Ectodermal cell (in vitro differentiated cells): Measurements from ENCODE around the gene NUMBL.

Experiments
- H3K27ac ChIP-seq: 2 replicates; pipeline ENCODE4 v1.7.0; 2013; ENCODE audit warnings: mild to moderate bottlenecking, low read depth, low read length; ENCODE audit not compliant: insufficient read depth, poor library complexity, severe bottlenecking
- H3K27me3 ChIP-seq: 2 replicates; pipeline ENCODE4 v1.7.0; 2013; ENCODE audit warnings: mild to moderate bottlenecking, low read length; ENCODE audit not compliant: insufficient read depth, control insufficient read depth, poor library complexity, severe bottlenecking
- H3K36me3 ChIP-seq: one replicate; pipeline ENCODE4 v1.7.0; 2013; ENCODE audit warnings: low read length; ENCODE audit not compliant: control insufficient read depth, insufficient read depth
- H3K4me1 ChIP-seq: one replicate; pipeline ENCODE4 v1.7.0; 2013; ENCODE audit warnings: low read length; ENCODE audit not compliant: control insufficient read depth, insufficient read depth
- H3K4me3 ChIP-seq: 2 replicates; pipeline ENCODE4 v1.7.0; 2013; ENCODE audit warnings: low read depth, low read length, control low read depth; ENCODE audit not compliant: insufficient read depth
- H3K9me3 ChIP-seq: 2 replicates; pipeline ENCODE4 v1.7.0; 2013; ENCODE audit warnings: mild to moderate bottlenecking, low read length, moderate library complexity; ENCODE audit not compliant: control insufficient read depth
- WGBS, 2 experiments: methylation state at CpG; one replicate each; pipeline ENCODE4 v1.1.7; 2013; ENCODE audit warnings: missing lambda C conversion rate in 2 of 2; 5-methylcytosine and 5-hydroxymethylcytosine counted together

NUMBL gene

GRCh38 chr19:40702337-40703012, 12.0 kb upstream of the NUMBL start:
- Histone ChIP-seq H3K4me1 (no peaks in the 10 kb centered on the region), H3K27ac (no peak overlapping the region), H3K4me3 (no peak overlapping the region), H3K9me3 (no peaks in the 10 kb centered on the region), H3K27me3 (no peaks in the 10 kb centered on the region), H3K36me3 (peaks cover 39% of the 10 kb centered on the region)
- 63% methylated on average over 18 of the region's 18 CpGs for WGBS, 2 experiments

GRCh38 chr19:40701758-40702157, 11.3 kb upstream of the NUMBL start:
- Histone ChIP-seq H3K36me3 (peaks cover 41% of the 10 kb centered on the region), H3K9me3 (no peaks in the 10 kb centered on the region)
- WGBS, 2 experiments: 94 to 95% methylated on average over 6 of the region's 6 CpGs

GRCh38 chr19:40700083-40700482, 9.6 kb upstream of the NUMBL start:
- H3K9me3 ChIP-seq: no peaks in the 10 kb centered on the region
- H3K27ac ChIP-seq: no peak overlapping the region
- H3K36me3 ChIP-seq: peaks cover 36% of the 10 kb centered on the region
- H3K4me3 ChIP-seq: no peak overlapping the region
- no peaks in the 10 kb centered on the region for H3K4me1 ChIP-seq
- H3K27me3 ChIP-seq: no peaks in the 10 kb centered on the region
- WGBS, 2 experiments: 92 to 95% methylated on average over 9 of the region's 9 CpGs

More at GRCh38 chr19:40701758-40702157, 11.3 kb upstream of the NUMBL start:
- Histone ChIP-seq H3K27ac (no peak overlapping the region), H3K27me3 (no peaks in the 10 kb centered on the region), H3K4me1 (no peaks in the 10 kb centered on the region), H3K4me3 (no peak overlapping the region)

DNA sequence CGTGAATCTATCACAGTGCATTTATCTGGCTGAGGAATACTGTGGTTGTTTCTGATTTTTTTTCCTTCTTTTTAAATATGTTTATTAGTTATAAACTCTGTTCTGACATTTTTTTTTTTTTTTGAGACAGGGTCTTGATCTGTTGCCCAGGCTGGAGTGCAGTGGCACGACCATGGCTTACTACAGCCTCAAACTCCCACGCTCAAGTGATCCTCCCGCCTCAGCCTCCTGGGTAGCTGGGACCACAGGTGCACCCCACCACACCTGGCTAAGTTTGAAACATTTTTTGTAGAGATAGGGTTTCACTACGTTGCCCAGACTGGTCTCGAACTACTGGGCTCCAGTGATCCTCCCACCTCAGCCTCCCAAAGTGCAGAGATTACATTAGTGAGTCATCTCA, 6.6 kb upstream of the NUMBL start:
- 92 to 93% methylated on average over 6 of the region's 6 CpGs for WGBS, 2 experiments
- Histone ChIP-seq H3K36me3 (peaks cover 26% of the 10 kb centered on the region), H3K27me3 (no peaks in the 10 kb centered on the region), H3K4me3 (no peak overlapping the region), H3K27ac (no peak overlapping the region), H3K9me3 (no peaks in the 10 kb centered on the region), H3K4me1 (no peaks in the 10 kb centered on the region)

DNA sequence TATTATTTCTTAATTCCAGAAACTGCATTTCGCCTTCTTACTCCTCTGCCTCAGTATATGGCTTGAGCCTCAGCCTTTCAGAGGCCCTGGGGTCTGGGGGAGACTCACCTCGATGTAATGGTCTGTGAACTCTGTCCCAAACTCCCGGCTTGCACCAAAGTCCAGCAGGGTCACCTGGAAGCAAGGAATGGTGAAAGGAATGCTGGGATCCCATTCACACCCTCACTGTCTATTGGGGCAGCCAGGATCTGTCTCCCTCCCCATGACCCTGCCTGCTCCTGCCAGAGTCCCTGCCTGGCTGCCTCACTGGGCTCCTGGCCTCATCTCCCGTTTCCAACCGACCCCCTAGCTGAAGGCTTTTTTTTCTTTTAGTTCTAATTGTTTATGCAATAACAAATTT, 5.4 kb upstream of the NUMBL start:
- peaks cover 17% of the 10 kb centered on the region for H3K36me3 ChIP-seq
- no peaks in the 10 kb centered on the region for H3K9me3 ChIP-seq
- WGBS, 2 experiments: 97 to 99% methylated on average over 4 to 5 of the region's 5 CpGs
- H3K27me3 ChIP-seq: no peaks in the 10 kb centered on the region
- no peak overlapping the region for H3K27ac ChIP-seq
- H3K4me3 ChIP-seq: no peak overlapping the region
- peaks cover 4% of the 10 kb centered on the region for H3K4me1 ChIP-seq

DNA sequence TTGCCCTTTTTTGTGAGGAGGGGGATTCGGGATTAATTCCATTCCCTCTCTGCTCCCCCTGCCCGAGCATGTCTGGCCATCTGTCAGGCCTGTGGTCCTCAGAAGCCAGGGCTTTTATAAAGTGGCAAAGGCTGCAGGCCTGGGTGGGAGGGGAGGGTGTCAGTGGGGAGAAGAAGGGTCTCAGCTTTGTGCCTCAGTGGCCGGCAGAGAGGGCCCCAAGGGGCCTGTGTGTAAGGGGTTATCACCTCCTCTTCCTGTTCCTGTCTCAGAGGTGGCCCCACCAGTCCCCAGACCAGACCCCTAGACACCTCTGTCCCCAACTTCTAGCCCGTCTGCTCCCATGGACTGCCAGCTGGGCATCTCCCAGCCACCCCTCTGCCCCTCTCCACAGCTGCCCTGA, 3.4 kb upstream of the NUMBL start:
- H3K36me3 ChIP-seq: peaks cover 9% of the 10 kb centered on the region
- no peaks in the 10 kb centered on the region for H3K9me3 ChIP-seq
- 93 to 95% methylated on average over 4 of the region's 4 CpGs for WGBS, 2 experiments

GRCh38 chr19:40693150-40693788, 2.8 kb upstream of the NUMBL start:
- no peak overlapping the region for H3K27ac ChIP-seq
- no peaks in the 10 kb centered on the region for H3K27me3 ChIP-seq
- H3K4me1 ChIP-seq: peaks cover 8% of the 10 kb centered on the region
- H3K36me3 ChIP-seq: peaks cover 9% of the 10 kb centered on the region
- no peak overlapping the region for H3K4me3 ChIP-seq
- WGBS, 2 experiments: 90 to 94% methylated on average over 11 of the region's 11 CpGs
- H3K9me3 ChIP-seq: no peaks in the 10 kb centered on the region

More for the DNA sequence above, 3.4 kb upstream of the NUMBL start:
- Histone ChIP-seq H3K4me3 (no peak overlapping the region), H3K27me3 (no peaks in the 10 kb centered on the region), H3K27ac (no peak overlapping the region), H3K4me1 (peaks cover 8% of the 10 kb centered on the region)

DNA sequence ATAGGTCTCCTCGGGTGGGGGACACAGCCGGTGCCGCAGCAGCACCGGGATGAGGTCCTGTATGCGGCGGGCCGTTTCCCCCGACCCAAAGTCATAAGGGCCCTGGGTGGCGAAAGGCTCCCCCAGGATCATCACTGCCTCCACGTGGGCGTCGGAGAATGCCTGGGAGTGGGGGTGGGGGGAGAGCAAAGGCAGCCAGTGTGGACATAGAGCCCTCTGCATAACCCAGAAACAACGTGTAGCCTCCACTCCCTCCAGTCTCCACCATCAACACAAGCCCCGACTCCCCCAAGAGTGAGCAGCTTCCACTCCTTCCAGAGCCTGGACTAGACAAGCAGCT, 1.7 kb upstream of the NUMBL start:
- 84 to 90% methylated on average over 14 of the region's 14 CpGs for WGBS, 2 experiments
- Histone ChIP-seq H3K4me1 (peaks cover 8% of the 10 kb centered on the region), H3K27me3 (no peaks in the 10 kb centered on the region), H3K4me3 (no peak overlapping the region), H3K36me3 (peaks cover 8% of the 10 kb centered on the region), H3K9me3 (no peaks in the 10 kb centered on the region), H3K27ac (no peak overlapping the region)

- Histone ChIP-seq H3K27ac (peak overlapping the region; percentile 86), H3K4me1 (peaks cover 8% of the 10 kb centered on the region), H3K9me3 (no peaks in the 10 kb centered on the region), H3K27me3 (no peaks in the 10 kb centered on the region), H3K36me3 (peaks cover 10% of the 10 kb centered on the region), H3K4me3 (no peak overlapping the region)
- WGBS, 2 experiments: 65 to 72% methylated on average over 19 to 21 of the region's 24 CpGs
Measured at GRCh38 chr19:40691421-40692211, 1.2 kb upstream of the NUMBL start.

DNA sequence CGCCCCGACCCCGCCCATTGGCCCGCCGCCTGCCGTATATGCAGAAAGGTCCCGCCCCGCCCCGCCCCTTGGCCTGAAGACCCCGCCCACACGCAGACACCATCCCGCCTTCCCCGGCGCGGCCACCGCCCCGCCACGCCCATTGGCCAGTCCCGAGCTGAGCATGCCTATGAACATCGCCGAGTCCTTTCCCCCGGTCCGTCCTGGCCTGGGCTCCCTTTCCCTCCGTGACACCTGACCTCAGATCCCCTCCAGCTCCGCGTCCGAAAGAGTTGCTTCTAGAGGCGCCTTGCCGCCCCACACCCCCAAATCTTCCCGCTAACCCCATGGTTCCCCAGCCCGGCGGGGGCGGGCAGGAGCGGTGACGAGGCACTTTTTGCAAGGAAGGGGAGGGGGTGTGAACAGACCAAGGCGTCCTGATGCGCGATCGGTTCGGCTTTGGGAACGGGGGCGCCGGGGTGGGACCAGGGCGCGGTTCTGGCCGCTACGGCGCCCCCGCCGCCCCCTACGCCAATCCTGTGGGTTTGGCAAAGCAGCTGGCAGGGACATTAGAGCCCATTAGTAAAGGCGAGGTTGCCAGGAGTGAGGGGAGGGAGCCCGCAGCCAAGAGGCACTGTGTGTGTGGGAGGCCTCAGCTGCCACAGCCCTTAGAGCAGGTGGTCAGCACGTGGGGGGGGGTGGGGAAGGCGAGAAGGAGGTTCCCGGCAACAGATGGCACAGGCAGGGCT, 406 bp upstream of the NUMBL start:
- H3K36me3 ChIP-seq: peaks cover 8% of the 10 kb centered on the region
- no peaks in the 10 kb centered on the region for H3K9me3 ChIP-seq
- WGBS, 2 experiments: 1 to 2% methylated on average over 56 of the region's 56 CpGs
- peak overlapping the region; percentile 86 for H3K27ac ChIP-seq
- peak overlapping the region; percentile 55 for H3K4me3 ChIP-seq
- H3K4me1 ChIP-seq: peaks cover 8% of the 10 kb centered on the region
- H3K27me3 ChIP-seq: no peaks in the 10 kb centered on the region
